ENCODE measurements around the gene SAPCD1.

Gene SAPCD1

DNA sequence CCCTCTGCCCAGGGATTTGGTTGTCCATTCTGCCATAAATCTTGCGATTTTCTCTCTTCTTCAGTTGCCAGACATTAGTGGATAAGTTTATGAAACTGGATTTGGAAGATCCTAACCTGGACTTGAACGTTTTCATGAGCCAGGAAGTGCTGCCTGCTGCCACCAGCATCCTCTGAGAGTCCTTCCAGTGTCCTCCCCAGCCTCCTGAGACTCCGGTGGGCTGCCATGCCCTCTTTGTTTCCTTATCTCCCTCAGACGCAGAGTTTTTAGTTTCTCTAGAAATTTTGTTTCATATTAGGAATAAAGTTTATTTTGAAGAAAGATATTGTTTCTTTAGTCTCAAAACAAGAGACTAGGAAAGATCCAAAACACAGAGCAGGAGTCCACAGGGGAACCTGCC lies at the start of gene SAPCD1:
TSS of gene SAPCD1 (plus strand) at position 301 of the 400 bp plus-strand sequence. CDS start 399 bp downstream, outside the sequence.
- DNase-seq = no peak

DNA sequence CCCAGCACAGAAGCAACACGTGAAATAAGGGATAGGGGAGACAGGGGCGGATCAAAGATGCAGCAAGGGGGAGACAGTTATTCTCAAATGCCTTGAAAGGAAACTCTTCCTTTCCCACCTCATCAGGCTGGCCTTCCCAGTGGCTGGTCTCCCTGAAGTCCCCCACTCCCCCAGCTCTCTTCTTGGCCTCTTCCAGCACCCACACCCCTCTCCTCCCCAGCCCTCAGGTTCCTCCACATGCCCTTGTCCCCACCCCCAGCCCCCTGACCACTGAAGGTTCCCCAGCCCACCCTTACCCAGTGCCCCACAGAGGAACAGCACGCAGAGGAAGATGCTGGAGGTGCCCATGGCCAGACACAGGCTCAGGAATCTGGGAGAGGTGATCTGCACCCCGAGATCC lies 49.0 kb upstream of the SAPCD1 start:
- DNase-seq = no peak

DNA sequence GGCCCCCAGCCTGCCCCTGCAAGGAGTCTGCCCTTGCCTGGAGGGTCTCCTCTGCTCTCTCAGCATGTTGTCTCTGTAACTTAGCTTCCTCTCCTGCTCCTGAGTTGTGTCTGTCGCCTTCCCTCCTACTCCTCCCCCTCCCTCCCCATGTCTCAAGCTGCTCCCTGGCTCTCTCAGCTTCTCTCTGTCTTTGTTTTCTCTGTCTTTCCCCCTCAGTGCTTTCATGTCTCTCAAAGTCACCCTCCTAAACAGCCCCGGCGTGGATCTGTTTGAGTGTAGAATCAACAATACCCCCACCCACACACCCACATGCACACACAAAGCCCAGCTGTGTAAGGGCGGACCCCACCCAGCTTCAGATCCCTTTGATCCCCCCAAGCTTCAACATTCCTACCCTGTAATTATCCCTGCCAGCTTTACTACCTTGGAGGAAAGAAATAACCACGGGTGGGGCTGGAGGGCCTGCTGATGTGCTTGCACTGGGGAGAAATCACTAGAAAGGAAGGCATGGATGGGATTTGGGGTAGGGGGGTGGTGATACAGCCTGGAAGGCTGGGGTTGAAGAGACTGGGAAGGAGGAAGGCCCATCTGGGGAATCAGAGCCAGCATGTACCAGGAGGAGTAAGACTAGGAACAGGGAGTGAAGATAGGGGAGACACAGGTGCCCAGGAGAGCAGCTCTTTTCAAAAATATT lies 48.3 kb upstream of the SAPCD1 start:
- no peak for DNase-seq

DNA sequence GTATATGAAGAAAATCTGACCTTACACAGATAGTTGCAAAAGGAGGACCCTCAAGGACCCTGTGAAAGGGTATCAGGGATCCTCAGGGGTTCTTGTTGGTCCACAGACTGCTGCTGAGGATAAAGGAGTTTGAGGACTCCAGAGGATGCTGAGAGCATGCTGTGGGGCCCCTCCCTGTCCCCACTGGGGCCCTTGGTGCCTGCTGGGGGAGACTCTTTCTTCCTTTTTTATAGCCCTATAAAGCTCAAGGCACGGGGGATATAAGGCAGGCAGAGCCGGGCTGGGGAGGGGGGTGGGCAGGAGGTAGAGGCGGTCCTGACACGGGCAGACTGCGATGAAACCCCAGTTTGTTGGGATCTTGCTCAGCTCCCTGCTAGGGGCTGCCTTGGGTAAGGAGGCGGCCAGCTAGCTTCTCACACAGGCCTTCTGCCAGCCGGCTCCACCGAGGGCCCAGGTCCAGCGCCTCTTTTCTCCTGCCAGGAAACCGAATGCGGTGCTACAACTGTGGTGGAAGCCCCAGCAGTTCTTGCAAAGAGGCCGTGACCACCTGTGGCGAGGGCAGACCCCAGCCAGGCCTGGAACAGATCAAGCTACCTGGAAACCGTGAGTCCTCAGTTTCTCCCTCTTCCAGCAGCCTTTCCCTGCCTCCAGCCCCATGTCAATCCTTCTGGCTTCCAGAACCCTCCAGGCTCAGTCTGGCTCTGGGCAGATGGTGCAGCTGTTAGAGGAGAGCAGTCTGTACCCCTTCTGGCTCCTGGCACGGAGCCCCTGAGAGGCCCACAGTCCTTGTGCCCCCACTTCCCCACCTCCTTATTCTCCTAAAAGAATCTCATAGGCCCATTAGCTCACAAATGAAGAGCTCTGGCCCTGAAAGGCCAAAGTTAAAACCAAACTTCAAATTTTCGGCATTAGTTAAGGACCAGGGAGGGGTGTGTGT lies 47.2 kb upstream of the SAPCD1 start, which contains the start of gene LY6G6D:
TSS of gene LY6G6D (plus strand) at position 327 of the 937 bp plus-strand sequence. CDS start at position 335, 8 bp downstream.
- DNase-seq = no peak

DNA sequence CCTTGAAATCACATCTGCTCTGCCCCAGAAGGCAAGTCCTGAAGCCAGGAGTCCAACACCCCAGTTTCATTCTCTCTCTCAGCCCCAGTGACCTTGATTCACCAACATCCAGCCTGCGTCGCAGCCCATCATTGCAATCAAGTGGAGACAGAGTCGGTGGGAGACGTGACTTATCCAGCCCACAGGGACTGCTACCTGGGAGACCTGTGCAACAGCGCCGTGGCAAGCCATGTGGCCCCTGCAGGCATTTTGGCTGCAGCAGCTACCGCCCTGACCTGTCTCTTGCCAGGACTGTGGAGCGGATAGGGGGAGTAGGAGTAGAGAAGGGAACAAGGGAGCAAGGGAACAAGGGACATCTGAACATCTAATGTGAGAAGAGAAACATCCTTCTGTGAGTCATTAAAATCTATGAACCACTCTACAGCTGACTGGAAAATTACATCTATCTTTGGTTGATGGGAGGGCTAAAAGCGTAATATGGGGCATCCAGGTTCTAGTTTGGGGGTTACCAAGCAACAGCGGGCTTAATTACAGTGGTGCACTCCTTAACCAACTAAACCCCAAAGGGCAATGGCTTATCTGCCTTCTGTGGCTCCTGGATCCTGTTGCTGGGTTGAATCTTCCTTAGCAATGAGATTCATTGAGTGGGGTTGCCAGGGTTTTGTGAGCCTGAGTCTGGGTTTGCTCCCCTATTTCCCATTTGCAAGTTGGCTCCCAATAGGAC lies 44.8 kb upstream of the SAPCD1 start:
- no peak for DNase-seq

DNA sequence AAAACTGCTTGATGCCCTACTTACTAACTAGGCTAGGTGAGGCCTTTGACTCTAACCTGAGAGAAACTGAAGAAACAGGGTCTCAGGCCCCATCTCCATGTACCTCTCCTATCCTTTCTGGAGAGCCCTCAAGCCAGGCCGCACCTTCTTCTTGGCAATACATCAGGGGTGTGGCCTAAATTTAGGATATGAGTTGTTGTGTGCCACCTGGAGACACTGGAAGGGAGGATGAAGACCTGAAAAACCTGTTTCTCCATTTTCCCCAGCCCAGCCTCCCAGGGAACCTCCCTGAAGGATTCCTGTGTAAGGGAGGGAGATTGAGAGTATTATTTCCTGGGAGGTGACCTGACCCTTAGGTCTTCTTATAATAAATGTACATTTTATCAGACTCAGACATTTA lies 44.2 kb upstream of the SAPCD1 start:
- DNase-seq = no peak

DNA sequence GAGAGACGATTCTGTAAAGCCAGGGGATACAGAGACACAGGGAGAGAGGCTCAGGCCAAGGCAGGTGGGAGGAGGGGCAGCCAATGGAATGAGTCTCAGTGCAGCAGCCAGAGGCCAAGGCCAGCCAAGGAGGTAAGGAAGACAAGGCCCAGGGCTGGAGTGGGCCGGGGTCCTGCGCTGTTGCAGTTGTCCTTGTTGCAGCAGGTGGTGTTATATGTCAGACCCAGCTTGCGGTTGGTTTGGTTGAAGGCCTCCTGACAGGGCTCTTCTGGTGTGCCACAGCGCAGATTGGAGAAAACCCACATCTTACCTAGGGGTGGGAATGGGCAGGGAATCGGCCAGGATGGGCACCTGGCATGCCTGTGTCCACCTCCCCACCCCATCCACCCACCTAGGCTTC lies 43.5 kb upstream of the SAPCD1 start:
- DNase-seq = no peak

DNA sequence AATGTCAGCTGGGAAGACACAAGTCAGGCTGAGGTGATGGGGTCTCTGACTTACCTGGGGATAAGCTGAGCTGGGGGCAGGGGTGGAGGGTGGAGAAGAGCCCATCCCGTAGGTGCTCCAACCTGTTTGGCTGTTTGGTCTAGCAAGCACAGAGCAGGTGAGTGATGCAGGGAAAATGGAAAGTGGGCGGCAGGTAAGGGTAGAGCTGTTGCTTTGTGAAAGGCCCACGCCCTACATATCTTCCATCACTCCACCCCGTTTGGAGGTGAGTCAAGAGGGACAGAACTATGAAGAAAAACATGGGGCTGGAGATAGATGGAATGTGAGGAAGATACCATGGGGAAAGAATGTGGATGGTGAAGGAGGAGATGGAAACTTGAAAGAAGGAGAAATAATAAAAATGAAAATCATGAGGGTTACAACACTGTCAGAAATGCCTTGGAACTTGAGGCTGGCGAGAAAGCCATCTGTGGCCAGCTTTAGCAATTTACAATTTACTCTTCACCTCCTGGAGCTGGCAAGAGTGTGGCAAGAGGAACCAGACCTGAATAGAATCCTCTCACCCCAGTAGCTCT lies 42.2 kb upstream of the SAPCD1 start:
- no peak for DNase-seq

DNA sequence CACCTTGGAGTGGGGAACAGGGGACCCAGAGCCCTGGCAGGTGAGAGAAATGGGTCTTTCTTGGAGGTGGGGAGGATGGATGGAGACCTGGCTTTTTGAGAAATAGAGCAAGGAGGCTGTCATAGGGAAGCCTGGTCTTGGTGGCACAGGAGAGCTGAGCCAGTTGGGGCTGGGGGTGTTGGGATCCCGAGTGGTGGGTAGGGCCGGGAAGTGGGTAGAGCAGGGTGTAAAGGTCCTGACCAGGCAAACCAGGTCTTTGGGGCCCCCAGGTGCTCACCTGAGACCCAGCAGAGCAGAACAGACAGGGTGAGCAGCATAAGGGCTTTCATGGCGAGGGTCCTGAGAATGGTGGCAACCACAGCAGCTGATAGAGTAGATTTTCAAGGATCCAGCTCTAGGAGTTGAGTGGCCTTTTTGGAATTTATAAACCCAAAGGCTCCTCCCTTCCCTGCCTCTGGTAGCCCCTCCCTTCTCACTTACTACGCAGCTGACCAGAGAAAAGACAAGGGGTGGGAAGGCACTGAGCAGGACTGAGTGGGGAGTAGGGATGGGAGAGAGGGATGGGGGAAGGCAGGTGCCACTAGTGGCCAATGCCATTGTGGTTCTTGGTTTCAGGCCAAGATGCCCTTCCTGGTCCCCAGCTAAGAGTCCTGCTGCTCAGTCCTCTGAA lies 41.0 kb upstream of the SAPCD1 start, which contains the start of gene LY6G6C:
TSS of gene LY6G6C (minus strand) at position 396 of the 670 bp plus-strand sequence. CDS start at position 329, 67 bp downstream.
- no peak for DNase-seq

DNA sequence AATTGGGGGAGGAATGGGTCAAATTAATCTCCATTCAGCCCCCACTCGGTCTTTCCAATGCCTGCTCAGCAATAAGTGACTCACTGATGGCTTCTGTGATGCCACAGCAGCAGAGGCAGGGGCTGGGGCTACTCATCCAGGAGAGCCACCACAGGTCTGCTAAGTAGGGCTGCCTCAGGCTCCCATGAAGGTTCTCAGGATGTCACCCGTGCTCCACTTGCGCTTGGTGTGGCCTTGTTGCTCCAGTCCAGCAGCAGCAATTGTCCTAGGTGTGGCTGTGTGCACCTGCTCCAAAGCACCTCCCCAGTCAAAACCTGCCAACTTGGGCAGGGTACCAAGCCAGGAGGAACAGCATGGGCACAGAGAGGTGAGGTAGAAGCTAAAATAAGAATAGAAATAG lies 40.3 kb upstream of the SAPCD1 start:
- DNase-seq = no peak

DNA sequence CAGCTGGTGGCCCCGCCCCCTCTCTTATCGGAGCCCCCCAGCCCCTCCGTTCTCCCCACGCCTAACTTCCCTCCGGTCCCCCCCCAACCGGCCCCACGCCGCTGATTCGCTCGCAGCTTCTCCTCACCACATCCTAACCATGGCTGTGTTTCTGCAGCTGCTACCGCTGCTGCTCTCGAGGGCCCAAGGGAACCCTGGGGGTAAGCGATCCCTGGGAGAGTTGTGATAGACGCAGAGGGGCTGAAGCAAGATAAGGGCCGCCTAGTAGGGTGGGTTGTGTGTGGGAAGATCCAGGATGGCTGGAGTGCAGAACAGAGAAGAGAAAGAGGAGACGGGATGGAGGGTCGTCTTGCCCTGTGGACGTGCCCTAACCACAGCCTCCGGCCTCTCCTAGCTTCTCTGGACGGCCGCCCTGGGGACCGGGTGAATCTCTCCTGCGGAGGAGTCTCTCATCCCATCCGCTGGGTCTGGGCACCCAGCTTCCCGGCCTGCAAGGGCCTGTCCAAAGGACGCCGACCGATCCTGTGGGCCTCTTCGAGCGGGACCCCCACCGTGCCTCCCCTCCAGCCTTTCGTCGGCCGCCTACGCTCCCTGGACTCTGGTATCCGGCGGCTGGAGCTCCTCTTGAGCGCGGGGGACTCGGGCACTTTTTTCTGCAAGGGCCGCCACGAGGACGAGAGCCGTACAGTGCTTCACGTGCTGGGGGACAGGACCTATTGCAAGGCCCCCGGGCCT lies 39.0 kb upstream of the SAPCD1 start, which contains the start of gene MPIG6B:
TSS of gene MPIG6B (plus strand) at position 129 of the 735 bp plus-strand sequence. CDS start at position 140, 11 bp downstream.
- no peak for DNase-seq

DNA sequence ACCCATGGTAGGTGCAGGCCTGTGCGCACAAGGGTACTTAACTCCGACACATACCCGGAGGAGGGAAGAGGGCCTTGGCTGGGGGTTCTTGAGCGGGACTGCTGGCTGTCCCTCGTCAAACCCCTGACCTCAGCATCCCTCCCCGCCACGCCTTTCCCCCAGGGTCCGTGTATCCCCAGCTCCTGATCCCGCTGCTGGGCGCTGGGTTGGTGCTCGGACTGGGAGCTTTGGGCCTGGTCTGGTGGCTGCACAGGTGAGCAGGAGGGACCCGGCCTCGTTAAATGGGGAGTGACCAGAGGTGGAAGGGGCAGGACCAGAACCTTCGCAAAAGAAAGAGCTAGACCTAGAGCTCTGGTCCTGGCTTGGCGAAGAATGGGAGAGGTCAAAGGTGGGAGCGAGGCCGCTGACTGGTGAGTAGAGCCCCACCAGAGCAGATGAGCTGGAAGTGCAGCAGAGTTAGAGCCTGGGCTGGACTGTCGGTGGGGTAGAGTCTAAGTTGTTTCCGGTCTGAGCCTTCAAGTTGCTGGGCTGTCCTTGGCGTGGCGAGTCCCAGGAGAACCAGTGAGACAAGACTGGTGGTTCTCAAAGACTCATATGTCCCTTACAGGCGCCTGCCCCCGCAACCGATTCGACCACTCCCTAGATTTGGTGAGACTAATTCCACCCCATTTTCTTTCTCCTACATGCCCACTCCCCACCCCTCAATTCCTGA lies 38.3 kb upstream of the SAPCD1 start:
- no peak for DNase-seq

DNA sequence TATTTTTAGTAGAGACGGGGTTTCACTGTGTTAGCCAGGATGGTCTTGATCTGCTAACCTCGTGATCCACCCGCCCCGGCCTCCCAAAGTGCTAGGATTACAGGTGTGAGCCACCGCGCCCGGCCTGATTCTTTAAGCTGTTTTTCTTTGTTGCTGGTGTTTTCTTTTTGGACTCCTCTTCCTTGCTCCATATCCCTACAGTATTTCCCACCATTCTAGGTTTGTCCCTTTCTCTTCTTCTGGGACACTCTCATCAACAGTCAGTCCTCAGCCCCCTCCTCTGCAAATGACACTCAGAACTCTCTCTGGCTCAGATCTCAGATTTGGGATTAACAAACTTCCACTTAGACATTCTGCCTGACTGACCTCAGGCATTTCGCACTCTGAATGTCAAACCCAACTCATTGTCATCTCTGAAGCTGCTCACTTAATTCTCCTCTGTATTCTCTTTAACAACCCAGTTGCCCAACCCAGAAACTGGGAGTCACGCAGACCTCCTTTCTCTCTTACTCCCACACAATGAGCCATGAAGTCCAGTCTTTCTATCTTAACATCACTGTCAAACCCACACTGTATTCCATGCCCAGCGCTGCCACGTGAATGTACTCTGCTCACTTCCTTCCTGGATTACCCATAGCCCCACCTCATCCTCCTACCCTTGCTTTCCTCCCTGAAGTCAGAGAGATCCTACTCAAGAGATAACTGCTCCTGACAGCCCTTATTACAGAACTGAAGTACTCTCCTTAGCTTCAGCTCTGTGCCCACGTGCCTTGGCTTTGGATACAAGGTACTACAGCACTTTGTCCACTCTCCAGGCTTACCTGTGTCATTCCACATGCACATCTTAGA lies 36.7 kb upstream of the SAPCD1 start:
- DNase-seq = no peak

DNA sequence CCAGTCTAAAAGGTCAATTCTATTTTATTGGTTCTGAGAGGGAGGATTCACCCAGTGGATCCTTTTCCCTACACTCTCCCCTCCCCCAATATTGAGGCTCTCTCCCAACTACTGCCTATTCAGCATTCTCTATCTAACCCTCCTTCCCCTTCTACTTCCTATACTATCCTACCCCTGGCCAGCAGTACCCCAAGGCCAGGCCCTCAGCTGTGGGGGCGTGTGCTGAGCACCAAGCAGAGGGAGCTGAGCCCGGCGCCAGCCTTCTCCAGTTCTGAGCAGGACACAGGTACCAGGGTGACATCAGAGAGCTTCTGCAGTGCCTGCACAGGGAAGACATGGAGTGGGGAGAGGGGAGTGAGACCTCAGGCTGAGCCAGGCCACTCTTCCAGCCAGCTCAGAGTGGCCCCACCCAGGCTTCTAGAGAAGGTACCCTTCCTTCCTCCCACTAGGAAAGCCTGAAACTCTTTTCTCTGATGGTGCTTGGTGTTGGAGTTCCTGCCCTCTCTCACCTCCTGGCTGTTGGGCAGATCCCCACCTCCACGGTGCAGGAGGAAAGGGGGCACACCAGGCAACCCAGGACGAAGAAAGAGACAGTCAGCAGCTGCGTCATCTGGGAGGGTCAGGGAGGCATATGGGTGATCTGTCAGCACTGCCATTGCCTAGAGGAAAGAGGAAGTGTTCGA lies 35.3 kb upstream of the SAPCD1 start:
- DNase-seq = no peak

DNA sequence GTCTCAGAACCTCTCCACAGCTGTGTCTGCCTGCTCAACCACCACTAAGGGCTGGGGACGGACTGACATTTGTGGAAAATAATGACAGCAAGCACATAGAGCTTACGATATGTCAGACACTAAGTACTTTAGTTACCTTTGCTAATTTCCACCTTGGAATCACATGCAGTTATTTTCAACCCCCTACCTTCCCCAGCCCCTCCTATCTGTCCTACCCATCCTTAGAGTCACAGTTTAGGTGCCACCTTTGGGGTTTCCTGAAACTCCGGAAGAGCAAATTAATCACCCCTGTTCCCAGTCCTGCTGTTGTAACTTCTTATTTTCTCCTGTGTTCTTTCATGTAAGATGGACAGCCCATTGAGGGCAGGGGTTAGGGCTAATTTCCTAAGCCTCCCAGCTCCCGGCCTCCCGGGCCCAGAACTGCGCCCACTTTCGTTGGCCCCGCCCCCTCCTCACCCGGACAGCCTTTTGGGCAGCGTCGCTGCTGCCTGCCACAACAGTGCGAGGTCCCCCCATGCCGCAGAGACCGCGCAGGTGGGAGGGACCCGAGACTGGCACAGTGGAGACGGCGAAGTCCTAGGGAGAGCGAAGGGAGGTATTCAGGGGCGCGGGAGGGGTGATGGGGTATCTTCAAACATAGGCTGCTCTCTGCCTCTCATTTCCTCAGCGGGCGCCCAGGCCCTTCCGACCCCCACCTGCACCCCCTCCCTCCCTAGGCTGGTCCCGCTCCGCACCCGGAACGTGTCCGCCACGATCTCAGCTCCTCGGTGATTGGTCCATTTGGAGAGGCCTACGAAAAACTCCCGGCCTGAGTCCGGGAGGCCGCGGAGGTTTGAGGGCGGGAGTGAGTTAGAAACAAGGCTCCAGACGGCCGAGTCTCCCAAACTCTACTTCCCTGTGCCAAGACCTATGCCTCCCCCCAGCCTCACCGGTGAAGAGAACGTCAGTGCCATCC lies 34.5 kb upstream of the SAPCD1 start:
- DNase-seq = no peak

DNA sequence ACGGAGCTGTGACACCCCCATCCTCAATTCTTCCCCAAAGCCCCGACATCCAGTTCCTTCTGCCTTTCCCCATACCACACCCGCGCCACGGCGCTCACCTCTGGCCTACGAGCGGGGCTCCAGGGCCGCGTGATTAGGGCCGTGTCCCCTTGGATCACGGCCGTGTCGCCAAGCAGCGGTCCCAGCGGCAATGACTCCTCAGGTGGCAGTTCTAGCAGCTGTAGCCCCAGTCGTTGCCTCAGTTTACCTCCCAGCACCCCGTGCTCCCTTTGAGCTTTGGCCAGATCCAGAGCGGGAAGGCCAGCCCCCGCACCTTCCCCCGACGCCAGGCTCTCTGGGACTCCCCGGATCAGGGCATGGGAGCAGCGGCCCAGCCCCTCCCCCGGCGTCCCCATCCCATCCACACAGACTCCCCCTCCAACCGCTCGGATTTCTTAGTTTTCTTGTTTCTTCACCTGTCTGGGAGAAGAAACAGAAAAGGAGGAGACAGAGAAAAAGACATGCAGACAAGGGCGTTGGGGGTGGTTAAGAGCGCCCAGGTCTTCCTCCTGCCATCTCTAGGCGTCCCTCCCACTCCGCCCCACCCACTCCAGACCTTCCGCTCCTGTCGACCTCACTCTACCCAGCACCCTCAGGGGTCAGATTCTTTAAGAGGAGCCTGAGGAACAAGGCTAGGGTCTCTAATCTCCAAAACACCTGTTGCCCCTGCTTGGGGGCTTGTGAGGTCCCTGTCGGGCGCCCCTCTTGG lies 33.5 kb upstream of the SAPCD1 start, which contains the start of gene DDAH2:
TSS of gene DDAH2 (minus strand) at position 533 of the 748 bp plus-strand sequence. CDS start at position 395, 138 bp downstream.
- no peak for DNase-seq

DNA sequence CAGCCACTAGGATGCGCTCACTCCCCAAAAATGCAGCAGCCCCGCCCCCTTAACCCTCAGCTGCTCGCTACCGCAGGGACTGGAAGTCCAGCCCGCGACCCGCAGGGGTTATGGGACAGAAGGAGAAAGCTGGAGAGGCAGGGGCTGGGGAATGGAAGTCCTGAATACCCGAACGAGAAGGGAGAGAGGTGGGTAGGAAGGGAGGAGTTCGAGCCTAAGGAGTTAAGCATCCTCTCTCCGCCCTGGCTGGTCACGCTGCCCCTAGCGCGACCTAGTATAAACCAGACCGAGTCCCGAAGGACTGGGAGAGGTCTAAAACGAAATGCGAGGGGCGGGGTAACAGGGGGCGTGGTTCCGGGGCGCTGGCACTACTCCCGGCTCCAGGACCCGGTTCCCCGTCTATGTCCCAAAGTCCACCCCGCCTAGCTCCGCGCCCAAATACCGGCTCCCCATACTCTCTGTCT lies 32.9 kb upstream of the SAPCD1 start:
- peak; percentile 93 for DNase-seq

Data from activated effector memory CD4-positive, alpha-beta T cell treated with anti-CD3 and anti-CD28 coated beads, Interleukin-2, amount 50 U/mL, for 16 hours (primary cell).